22Rv1 (cell line): Measurements from ENCODE around the gene PEAR1.

Experiments
- CTCF ChIP-seq: fragments of 450-650 bp; IDR thresholded peaks from 2 replicates; pipeline ENCODE4 v1.5.1; 2017; ENCODE audit warnings: mild to moderate bottlenecking
- ZFX ChIP-seq: fragments of 450-650 bp; IDR thresholded peaks from 2 replicates; pipeline ENCODE4 v1.6.1; 2017; ENCODE audit warnings: antibody characterized with exemption, borderline replicate concordance

- TF ChIP-seq CTCF (no peak), ZFX (no peak)
Observed at GRCh38 chr1:156898161-156898566, 4.6 kb downstream of the PEAR1 start.
